Large intestine (tissue), 3 donors: Measurements from ENCODE around the gene AGBL1. TPM values are rescaled to one million over a fixed set of nuclear protein-coding genes. Genes with fewer than 3 reads are reported as not detected.

ENCODE experiments used
- DNase-seq, 2 donors: peaks; one replicate each; pipeline versions ENCODE4 v3.0.0 to v3.0.0-alpha.2; 2013
- H3K27ac ChIP-seq: one replicate; pipeline ENCODE4 v1.5.1; 2013; ENCODE audit warnings: low read length
- H3K27me3 ChIP-seq: 2 replicates; pipeline ENCODE4 v1.6.1; 2013; ENCODE audit warnings: low read length; ENCODE audit not compliant: control insufficient read depth, insufficient read depth
- H3K36me3 ChIP-seq: 2 replicates; pipeline ENCODE4 v1.6.1; 2013; ENCODE audit warnings: low read length; ENCODE audit not compliant: control insufficient read depth, insufficient read depth
- H3K4me1 ChIP-seq: one replicate; pipeline ENCODE4 v1.6.1; 2013; ENCODE audit warnings: low read length; ENCODE audit not compliant: control insufficient read depth, insufficient read depth
- H3K4me3 ChIP-seq: one replicate; pipeline ENCODE4 v1.5.1; 2013; ENCODE audit warnings: low read length
- H3K9me3 ChIP-seq: one replicate; pipeline ENCODE4 v1.6.1; 2013; ENCODE audit warnings: mild to moderate bottlenecking, low read depth, low read length, moderate library complexity; ENCODE audit not compliant: control insufficient read depth
- WGBS: methylation state at CpG from one replicate; pipeline ENCODE4 v1.1.5; 2013; ENCODE audit warnings: low lambda C conversion rate; ENCODE audit not compliant: insufficient coverage; 5-methylcytosine and 5-hydroxymethylcytosine counted together
- polyA plus RNA-seq: library from polyadenylated mRNA; unstranded; fragments of 120-200 nt; gene quantifications from one replicate; pipeline ENCODE4 v1.2.1, GENCODE V29; 2013

The AGBL1 gene
- polyA plus RNA-seq, 1 donor: 0.04 TPM

DNA sequence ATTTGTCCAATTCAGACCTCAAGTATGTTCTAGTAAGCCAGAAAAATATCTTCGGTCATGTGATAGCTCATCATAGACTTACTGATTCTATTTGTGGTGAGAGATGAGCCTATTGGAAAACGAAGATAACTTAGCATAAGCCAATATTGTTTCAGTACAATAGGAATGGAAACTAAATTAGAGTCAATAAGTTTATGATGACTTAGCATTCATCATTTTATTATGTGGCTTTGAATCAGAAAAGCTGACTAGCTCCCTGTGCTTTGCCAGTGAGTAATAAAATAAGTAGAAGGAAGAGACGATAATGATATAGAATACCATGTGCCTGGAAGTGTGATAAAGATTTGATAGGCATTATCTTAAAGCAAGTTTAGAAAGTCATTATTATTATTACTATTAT, 605.6 kb downstream of the AGBL1 start:
- no peak overlapping the region for H3K27ac ChIP-seq
- H3K4me3 ChIP-seq: no peak overlapping the region
- H3K9me3 ChIP-seq: no peaks in the 10 kb centered on the region
- H3K27me3 ChIP-seq: no peaks in the 10 kb centered on the region
- H3K4me1 ChIP-seq: no peaks in the 10 kb centered on the region
- H3K36me3 ChIP-seq: no peaks in the 10 kb centered on the region
- DNase-seq: no peak
- WGBS: 100% methylated on average over 1 of the region's 3 CpGs

DNA sequence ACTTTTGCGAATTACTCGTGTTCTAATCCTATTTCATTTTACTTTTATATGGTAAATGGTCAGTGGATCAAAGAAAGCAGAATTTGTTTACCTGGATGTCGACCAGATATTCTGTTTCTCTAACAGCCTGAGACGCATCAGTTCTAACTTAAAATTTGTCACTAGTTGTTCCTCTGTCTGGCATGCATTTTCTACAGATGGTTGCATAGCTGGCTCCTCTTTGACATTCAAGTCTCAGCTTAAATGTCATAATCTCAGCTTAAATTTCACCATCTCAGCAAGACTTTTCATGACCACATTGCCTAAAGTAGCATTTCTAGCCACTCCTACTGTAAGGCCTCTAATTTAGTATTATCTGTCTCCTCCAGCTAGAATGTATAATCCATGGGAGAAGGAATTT, 609.3 kb downstream of the AGBL1 start:
- Histone ChIP-seq H3K27ac (no peak overlapping the region), H3K36me3 (no peaks in the 10 kb centered on the region), H3K4me3 (no peak overlapping the region), H3K4me1 (no peaks in the 10 kb centered on the region), H3K27me3 (no peaks in the 10 kb centered on the region), H3K9me3 (no peaks in the 10 kb centered on the region)
- 94% methylated on average over 2 of the region's 4 CpGs for WGBS
- no peak for DNase-seq

DNA sequence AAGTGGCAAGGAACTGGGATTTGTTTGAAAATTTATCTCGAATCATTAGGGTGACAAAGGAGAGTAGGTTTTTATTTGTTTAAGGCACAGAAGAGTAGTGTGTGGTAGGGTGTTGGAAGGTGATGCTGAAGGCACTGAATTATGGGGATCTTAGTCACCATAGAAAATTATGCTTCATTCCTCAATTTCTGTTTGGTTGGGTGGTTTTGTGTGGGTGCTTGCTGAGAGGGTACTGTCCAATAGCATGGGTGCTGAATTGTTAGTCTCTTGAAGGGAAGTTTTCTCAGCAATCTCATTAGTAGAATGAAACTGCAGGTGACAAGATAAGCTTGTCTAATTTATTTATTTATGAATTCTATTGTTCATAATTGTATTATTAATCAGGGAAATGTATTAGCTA, 610.9 kb downstream of the AGBL1 start:
- Histone ChIP-seq H3K27ac (no peak overlapping the region), H3K36me3 (no peaks in the 10 kb centered on the region), H3K27me3 (no peaks in the 10 kb centered on the region), H3K9me3 (no peaks in the 10 kb centered on the region), H3K4me1 (no peaks in the 10 kb centered on the region), H3K4me3 (no peak overlapping the region)
- DNase-seq: no peak
- WGBS: no CpG with 5 or more reads among the region's 1 CpG

DNA sequence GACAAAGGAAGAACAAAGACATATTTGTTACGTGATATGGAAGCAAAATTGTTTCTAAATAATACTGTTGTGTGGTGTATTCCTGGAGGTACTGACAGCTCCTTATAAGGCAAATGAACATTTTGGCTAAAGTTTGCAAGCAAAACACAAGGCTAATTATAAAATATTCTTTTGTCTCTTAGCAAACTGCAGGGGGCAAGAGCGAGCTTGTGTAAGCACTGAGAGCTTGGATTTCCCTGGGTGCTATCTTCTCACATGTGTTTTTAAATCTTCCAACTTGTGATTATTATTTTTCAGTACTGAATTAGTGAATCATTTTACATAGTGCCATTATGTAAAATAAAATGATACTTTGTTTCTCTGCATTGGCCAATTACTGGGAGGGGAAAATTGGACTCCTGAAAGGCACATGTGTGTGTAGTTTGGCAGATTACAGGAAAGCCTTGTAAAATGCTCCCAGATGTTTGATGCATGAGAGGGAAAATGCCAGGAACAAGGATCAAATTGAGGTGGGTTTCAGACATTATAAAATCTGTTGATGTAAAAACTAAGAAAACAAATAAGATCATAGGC, 611.5 kb downstream of the AGBL1 start:
- no peaks in the 10 kb centered on the region for H3K27me3 ChIP-seq
- peak; percentile 9 to 31 for DNase-seq
- WGBS: no CpG with 5 or more reads among the region's 2 CpGs

DNA sequence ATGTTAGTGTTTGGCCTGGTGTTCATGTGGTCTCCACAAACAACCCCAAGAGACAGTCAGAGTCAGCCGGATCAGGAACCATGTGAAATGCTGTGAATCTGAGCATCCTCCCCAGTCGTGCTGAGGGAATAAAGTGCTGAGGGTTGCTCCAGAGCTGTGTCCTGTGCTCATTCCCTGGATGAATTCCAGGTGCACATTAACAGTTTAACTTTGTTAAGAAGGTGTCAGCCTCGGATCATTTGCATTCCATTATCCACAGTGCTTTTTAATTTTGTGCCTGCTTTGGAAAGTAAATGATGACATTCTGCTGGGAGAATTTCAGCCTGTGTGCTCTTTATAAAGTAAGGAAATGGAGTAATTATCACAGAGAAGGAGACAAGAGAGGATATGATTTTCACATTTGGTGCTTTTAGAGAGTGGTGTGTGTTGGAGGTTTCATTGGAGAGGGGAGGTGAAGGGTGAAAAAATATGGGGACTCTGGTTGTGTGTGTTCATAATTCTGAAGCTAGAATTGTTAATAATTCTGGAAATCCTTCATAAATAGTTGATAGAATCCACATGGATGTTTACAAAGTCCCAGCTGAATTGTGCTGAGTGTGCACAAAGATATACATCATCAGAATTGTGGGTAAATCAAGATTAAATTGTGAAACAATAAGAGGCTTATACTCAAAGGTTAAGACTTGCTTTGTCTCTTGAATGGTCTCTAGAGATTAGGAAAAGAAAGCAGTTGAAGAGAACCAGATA, 621.4 kb downstream of the AGBL1 start:
- Histone ChIP-seq H3K27me3 (no peaks in the 10 kb centered on the region), H3K4me3 (no peak overlapping the region), H3K4me1 (no peaks in the 10 kb centered on the region), H3K36me3 (no peaks in the 10 kb centered on the region), H3K27ac (no peak overlapping the region), H3K9me3 (no peaks in the 10 kb centered on the region)
- DNase-seq: no peak
- no CpG with 5 or more reads among the region's 3 CpGs for WGBS

More for the DNA sequence above, 611.5 kb downstream of the AGBL1 start:
- Histone ChIP-seq H3K27ac (no peak overlapping the region), H3K4me3 (no peak overlapping the region), H3K9me3 (no peaks in the 10 kb centered on the region), H3K36me3 (no peaks in the 10 kb centered on the region), H3K4me1 (no peaks in the 10 kb centered on the region)

DNA sequence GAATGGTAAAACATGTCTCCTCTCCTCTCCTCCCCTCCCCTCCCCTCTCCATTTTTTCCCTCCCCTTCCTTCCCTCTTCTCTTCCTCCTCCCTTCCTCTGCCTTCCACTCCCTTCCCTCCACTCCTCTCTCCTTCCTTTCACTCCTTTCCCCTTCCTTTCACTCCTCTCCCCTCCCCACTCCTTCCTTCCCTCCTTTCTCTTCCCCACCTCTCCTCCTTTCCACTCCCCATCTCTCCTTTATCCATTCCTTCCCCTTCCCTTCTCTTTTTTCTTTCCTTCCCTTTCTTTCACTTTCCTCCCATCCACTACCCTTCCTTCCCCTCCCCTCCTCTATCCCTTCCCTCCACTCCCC, 621.9 kb downstream of the AGBL1 start:
- Histone ChIP-seq H3K27me3 (no peaks in the 10 kb centered on the region), H3K4me1 (no peaks in the 10 kb centered on the region), H3K4me3 (no peak overlapping the region), H3K36me3 (no peaks in the 10 kb centered on the region), H3K9me3 (no peaks in the 10 kb centered on the region), H3K27ac (no peak overlapping the region)
- DNase-seq: no peak

DNA sequence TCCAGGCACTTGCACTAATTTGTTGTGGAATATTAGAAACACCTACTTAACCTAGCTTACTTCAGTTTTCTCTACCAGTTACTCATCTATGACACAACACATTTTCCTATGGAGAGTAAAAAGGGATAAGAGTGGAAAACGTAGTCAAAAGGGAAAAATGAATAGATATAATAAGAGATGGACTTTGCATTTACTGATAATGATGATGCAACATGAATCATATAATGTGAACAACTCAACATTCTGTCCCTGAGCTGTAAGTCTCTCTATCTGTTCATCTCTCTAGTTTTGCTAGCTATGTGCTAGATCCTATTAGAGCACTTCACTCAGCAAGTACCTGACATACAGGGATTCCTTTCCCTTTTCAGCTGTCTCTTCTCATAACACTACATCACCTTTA, 627.1 kb downstream of the AGBL1 start:
- Histone ChIP-seq H3K27ac (peak overlapping the region; percentile 26), H3K27me3 (no peaks in the 10 kb centered on the region), H3K9me3 (no peaks in the 10 kb centered on the region), H3K4me3 (no peak overlapping the region), H3K4me1 (no peaks in the 10 kb centered on the region), H3K36me3 (no peaks in the 10 kb centered on the region)
- DNase-seq: peak; percentile 42 to 70
- no CpG with 5 or more reads among the region's 1 CpG for WGBS

DNA sequence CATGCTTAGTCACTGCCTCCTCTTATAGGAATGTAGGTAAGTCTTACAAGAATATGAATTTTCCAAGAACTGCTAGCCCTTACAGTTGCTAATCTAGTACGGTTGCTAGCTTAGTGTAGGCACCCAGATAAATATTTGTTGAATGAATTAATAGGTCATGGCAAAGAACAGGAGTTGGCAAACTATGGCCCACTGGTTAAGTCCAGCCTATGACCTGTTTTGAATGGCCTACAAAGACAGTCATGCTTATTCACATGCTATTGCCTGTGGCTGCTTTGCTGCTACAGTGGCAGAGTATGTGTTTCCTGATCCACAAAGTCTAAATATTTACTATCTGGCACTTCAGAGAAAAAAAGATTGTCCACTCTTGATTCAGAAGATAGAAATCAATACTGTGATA, 631.8 kb downstream of the AGBL1 start:
- no peak for DNase-seq
- Histone ChIP-seq H3K4me3 (no peak overlapping the region), H3K36me3 (no peaks in the 10 kb centered on the region), H3K9me3 (no peaks in the 10 kb centered on the region), H3K27me3 (no peaks in the 10 kb centered on the region), H3K4me1 (no peaks in the 10 kb centered on the region), H3K27ac (no peak overlapping the region)
- no CpG with 5 or more reads among the region's 1 CpG for WGBS

DNA sequence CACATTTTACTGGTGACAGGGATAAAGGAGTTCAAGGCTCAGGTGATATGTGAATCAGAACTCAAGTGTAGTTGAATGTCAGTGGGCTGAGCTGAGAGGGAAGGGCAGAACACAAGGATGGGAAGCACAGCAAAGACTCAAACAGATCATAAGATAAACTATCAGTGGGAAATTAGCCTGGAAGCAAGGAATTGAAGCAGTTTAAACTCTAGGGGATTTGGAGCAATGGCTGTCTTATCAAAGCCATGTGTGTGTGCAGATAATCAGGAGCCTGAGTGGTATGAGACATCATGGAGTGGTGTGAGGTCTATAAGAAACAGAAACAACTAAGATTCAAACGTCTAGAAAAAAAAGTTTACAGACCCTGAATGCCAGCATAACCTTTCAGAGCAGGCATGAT, 634.6 kb downstream of the AGBL1 start:
- H3K9me3 ChIP-seq: no peaks in the 10 kb centered on the region
- DNase-seq: no peak
- H3K36me3 ChIP-seq: no peaks in the 10 kb centered on the region
- no peaks in the 10 kb centered on the region for H3K4me1 ChIP-seq
- no peak overlapping the region for H3K27ac ChIP-seq
- no peak overlapping the region for H3K4me3 ChIP-seq
- no CpG with 5 or more reads among the region's 1 CpG for WGBS
- no peaks in the 10 kb centered on the region for H3K27me3 ChIP-seq

DNA sequence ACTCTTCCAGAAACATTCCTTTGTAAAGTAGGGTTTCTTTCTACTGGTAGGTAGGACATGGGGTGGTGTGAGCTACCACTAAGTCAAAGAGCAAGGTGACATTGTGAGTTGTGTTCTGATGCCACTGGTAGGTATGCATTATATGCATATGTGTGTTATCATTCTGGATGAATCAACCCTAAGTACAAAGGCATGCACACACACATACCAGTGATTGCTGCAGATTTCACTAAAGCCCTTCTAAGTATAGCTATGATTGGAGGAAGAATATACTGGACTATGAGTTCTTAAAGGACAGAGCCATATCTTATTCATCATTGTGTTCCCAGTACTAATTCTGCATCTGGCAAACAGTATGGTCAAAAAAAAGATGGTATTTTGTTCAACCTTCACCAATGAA, 646.0 kb downstream of the AGBL1 start:
- no peak for DNase-seq
- H3K27ac ChIP-seq: no peak overlapping the region
- no peak overlapping the region for H3K4me3 ChIP-seq
- H3K9me3 ChIP-seq: no peaks in the 10 kb centered on the region
- H3K27me3 ChIP-seq: no peaks in the 10 kb centered on the region
- H3K4me1 ChIP-seq: no peaks in the 10 kb centered on the region
- H3K36me3 ChIP-seq: no peaks in the 10 kb centered on the region
